Panc1 (cell line): Measurements from ENCODE around the gene HTRA2. TPM values are rescaled to one million over a fixed set of nuclear protein-coding genes. Genes with fewer than 3 reads are reported as not detected.
"Not testable (repeated sequence)": the region's sequence is repeated elsewhere in the genome, so short reads cannot be mapped to it uniquely, and the experiment has no call there.

Source experiments
- ATAC-seq: fragments of 200-7000 bp; cut with Tn5 transposase; 2 replicates; pipeline ENCODE4 v1.9.1; 2020; ENCODE audit warnings: mild to moderate bottlenecking, moderate library complexity
- BruUV-seq: library from RNA; stranded (reverse); fragments of 400-500 nt; replicated peaks from 2 replicates; lab custom pipeline; 2021; lab: Mats Ljungman, UMichigan
- CTCF ChIA-PET: fragments of 300-600 bp; sonication (Branson Sonifier 250); formaldehyde crosslinking; loops from one replicate; lab custom pipeline; 2022; ENCODE audit warnings: antibody characterized with exemption; lab: Charles Lee
- POLR2A ChIA-PET: fragments of 300-600 bp; sonication (Branson Sonifier 250); formaldehyde crosslinking; loops from one replicate; lab custom pipeline; 2022; ENCODE audit warnings: antibody characterized with exemption; lab: Charles Lee
- DNase-seq: peaks from one replicate; pipeline ENCODE4 v3.0.0-alpha.2; 2010; ENCODE audit warnings: low read depth, low spot score
- H3K27ac ChIP-seq: 2 replicates; pipeline ENCODE4 v1.5.1; 2011; ENCODE audit warnings: mild to moderate bottlenecking, low read length, inconsistent platforms
- H3K27me3 ChIP-seq: fragments of 200-500 bp; sonication (Bioruptor generic); 2 replicates; pipeline ENCODE4 v1.6.0; 2014; ENCODE audit warnings: low read length, inconsistent platforms; ENCODE audit not compliant: control insufficient read depth, insufficient read depth
- H3K36me3 ChIP-seq: fragments of 200-500 bp; sonication (Bioruptor generic); 2 replicates; pipeline ENCODE4 v1.5.1; 2014; ENCODE audit warnings: inconsistent platforms, mild to moderate bottlenecking, low read length, moderate library complexity; ENCODE audit not compliant: control insufficient read depth, insufficient read depth
- H3K4me1 ChIP-seq: 2 replicates; pipeline ENCODE4 v1.5.1; 2011; ENCODE audit warnings: inconsistent platforms, mild to moderate bottlenecking, low read length, moderate library complexity; ENCODE audit not compliant: control insufficient read depth, insufficient read depth
- H3K4me3 ChIP-seq, 2 experiments: 2 replicates each; pipeline ENCODE4 v1.5.1; 2011 to 2012; ENCODE audit warnings: low read depth in 2 of 2, low read length in 2 of 2, mild to moderate bottlenecking in 2 of 2, inconsistent platforms in 1 of 2, moderate library complexity in 1 of 2
- H3K9me3 ChIP-seq: fragments of 200-500 bp; sonication (Bioruptor generic); 2 replicates; pipeline ENCODE4 v1.5.1; 2014; ENCODE audit warnings: low read depth, mild to moderate bottlenecking, inconsistent platforms, low read length, moderate library complexity; ENCODE audit not compliant: control insufficient read depth, insufficient read depth
- POLR2AphosphoS5 ChIP-seq: IDR thresholded peaks from 2 replicates; pipeline ENCODE4 v1.6.1; 2012; ENCODE audit warnings: mild to moderate bottlenecking, low read depth, low read length, moderate library complexity
- SIN3A ChIP-seq: IDR thresholded peaks from 2 replicates; pipeline ENCODE4 v1.6.1; 2012; ENCODE audit warnings: low read depth, mild to moderate bottlenecking, low read length, moderate library complexity, borderline replicate concordance; ENCODE audit not compliant: insufficient read depth
- TCF7L2 ChIP-seq: IDR thresholded peaks from 2 replicates; pipeline ENCODE4 v1.6.1; 2011; ENCODE audit warnings: mild to moderate bottlenecking, low read depth, low read length, inconsistent platforms
- in situ Hi-C: cut with HindIII; loops from 2 replicates; pipeline ENCODE4 v1.10.0; 2016; ENCODE audit warnings: low sequenced_read_pairs, low pct_unique_long_range_greater_than_20kb
- intact Hi-C: fragments of 100-400 bp; cut with micrococcal nuclease; formaldehyde crosslinking; loops from one replicate; pipeline ENCODE4 v1.10.0; 2022; ENCODE audit not compliant: unreplicated experiment
- total RNA-seq: library from RNA; stranded (reverse); gene quantifications from one replicate; pipeline ENCODE4 v1.2.1, GENCODE V29; 2021; ENCODE audit not compliant: unreplicated experiment
- TF ChIP-seq, protein P1 (sequence below): fragments of 450-650 bp; IDR thresholded peaks from 2 replicates; pipeline ENCODE4 v1.5.1; 2017; ENCODE audit warnings: mild to moderate bottlenecking
- TF ChIP-seq, protein P2 (sequence below), 2 experiments: IDR thresholded peaks; 2 replicates each; pipeline ENCODE4 v1.6.1; 2011 to 2012; ENCODE audit warnings: low read depth in 2 of 2, control low read depth in 1 of 2, low read length in 1 of 2, mild to moderate bottlenecking in 1 of 2, moderate library complexity in 1 of 2; ENCODE audit not compliant: insufficient read depth in 1 of 2

The HTRA2 gene
- total RNA-seq, 1 experiment from 2014 or later = 21.2 TPM

DNA sequence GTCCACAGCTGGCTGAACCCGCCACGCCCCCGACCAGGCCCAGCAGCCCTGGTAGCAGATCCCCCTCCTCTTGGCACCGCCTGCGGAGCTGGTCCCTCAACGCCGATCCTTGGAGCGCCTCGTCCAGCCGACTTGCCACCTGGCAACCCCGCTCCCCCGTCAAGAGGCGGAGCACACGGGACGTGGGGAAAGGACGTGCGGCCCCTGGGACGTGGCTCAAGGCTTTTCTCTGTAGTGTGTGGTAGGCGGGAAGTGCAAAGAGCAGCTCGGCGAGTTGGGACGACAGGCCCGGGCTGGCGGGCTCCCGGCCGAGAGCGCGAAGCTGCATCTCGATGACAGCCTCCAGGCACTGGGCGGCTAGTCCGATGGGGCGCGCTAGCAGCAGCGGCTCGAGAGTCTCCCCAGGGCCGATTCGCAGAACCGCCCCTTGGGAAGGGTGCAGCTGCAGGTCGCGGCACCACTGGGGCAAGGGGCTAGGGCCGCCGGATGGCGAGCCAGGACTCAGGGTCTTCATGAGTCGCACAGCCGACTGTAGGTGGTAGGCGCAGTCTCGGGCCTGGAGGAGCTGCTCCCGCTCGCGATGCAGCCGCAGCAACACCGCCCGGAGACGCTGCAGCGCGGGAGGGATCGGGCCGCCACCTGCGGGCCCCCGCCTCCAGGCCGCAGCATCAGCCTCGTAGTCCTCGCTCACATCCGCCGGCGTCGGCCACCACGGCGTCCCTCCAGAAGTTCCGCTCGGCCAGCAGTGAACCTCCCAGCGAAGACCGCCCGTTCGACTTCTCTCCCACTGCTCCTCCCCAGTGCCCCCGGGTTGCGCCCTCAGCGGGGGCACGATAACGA is 47.6 kb upstream of the HTRA2 start:
- peak; percentile 72 for ATAC-seq
- TSS peak; percentile 90 for BruUV-seq
- Histone ChIP-seq H3K36me3 (peaks cover 3% of the 10 kb centered on the region; the same call in 1 of the 2 replicates), H3K27ac (peak overlapping the region; percentile 99), H3K4me3 (peak overlapping the region; percentile 84 to 99), H3K9me3 (no peaks in the 10 kb centered on the region), H3K4me1 (peaks cover 16% of the 10 kb centered on the region), H3K27me3 (no peaks in the 10 kb centered on the region)
- ChIA-PET POLR2A (no interaction called here), CTCF (interaction anchor here (0.6 to 2.3 kb wide), 4 partner anchors 9 to 106 kb away, joined by 5 to 9 read pairs (median 6); partner anchors contain the start of gene MRPL53)
- TF ChIP-seq, protein P1, sequence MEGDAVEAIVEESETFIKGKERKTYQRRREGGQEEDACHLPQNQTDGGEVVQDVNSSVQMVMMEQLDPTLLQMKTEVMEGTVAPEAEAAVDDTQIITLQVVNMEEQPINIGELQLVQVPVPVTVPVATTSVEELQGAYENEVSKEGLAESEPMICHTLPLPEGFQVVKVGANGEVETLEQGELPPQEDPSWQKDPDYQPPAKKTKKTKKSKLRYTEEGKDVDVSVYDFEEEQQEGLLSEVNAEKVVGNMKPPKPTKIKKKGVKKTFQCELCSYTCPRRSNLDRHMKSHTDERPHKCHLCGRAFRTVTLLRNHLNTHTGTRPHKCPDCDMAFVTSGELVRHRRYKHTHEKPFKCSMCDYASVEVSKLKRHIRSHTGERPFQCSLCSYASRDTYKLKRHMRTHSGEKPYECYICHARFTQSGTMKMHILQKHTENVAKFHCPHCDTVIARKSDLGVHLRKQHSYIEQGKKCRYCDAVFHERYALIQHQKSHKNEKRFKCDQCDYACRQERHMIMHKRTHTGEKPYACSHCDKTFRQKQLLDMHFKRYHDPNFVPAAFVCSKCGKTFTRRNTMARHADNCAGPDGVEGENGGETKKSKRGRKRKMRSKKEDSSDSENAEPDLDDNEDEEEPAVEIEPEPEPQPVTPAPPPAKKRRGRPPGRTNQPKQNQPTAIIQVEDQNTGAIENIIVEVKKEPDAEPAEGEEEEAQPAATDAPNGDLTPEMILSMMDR = no peak
- TF ChIP-seq POLR2AphosphoS5 (no peak), SIN3A (no peak)
- in situ Hi-C loops = no loop called here
- DNase-seq = no peak
- intact Hi-C loops = loop anchor here (2.0 to 5.0 kb wide), 2 partner anchors 49 to 105 kb away; no protein-coding TSS in a partner anchor

DNA sequence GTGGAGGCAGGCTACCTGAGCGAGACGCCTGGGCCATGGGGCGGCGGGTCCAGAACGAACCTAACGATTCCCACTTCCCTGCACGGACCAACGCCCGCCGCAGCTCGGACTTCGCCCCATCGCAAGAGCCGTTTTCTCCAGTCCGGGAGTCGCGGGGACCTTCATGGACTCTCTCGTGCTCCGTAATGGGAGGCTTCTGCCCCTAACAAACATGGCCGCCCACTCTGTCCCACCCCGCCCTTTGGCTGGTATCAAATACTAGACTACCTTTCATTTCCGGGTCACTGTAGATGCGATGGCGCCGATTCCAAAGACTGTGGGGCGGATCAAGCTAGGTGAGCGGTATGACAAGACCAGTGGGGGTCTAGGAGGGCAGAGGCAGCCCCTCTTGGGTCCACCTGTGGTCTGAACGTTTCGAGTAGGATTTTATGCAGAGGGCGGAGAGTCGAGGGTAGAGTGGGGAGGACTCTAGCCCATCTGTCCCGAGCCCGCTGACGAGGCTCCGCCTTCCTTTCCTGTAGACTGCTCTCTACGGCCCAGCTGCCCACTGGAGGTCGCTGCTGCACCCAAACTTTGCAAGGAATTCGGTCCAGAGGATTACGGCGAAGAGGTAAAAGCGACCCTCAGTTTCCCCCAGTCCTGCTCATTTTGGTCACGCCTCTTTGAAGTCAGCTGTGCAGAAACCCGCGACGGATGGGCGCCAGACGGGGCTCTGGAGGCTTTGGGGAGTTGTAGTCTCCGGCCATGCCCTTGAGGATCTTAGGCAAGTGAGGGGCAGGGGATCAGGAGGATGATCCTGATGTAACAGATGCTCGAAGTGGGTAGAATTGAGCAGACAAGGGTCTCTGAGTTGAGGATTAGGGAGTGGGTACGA is 46.7 kb upstream of the HTRA2 start, which contains the start of the genes CCDC142 and TTC31:
TSS of gene CCDC142 (minus strand) at position 198 of the 874 bp plus-strand sequence. CDS start at position 37, 161 bp downstream.
TSS of gene TTC31 (plus strand) at position 281 of the 874 bp plus-strand sequence. CDS start at position 296, 15 bp downstream.
- Histone ChIP-seq H3K36me3 (peaks cover 3% of the 10 kb centered on the region), H3K27ac (peak within 1 kb of the TSS; percentile 99), H3K27me3 (no peaks in the 10 kb centered on the region), H3K4me1 (peaks cover 16% of the 10 kb centered on the region), H3K9me3 (no peaks in the 10 kb centered on the region), H3K4me3 (peak within 1 kb of the TSS; percentile 84 to 99)
- ChIA-PET CTCF (interaction anchor here (0.6 to 2.3 kb wide), 5 partner anchors 10 to 105 kb away, joined by 3 to 9 read pairs (median 6); partner anchors contain the start of gene MRPL53), POLR2A (interaction anchor here (0.7 kb wide), 1 partner anchor 27 kb away, joined by 6 read pairs; no protein-coding TSS in a partner anchor)
- ATAC-seq (peak; percentile 97), DNase-seq (peak; percentile 93)
- intact Hi-C loops = loop anchor here (2.0 to 5.0 kb wide), 2 partner anchors 48 to 104 kb away; no protein-coding TSS in a partner anchor
- peak; percentile 76 for TF ChIP-seq SIN3A
- no peak for TF ChIP-seq TCF7L2
- peak; percentile 98 for TF ChIP-seq POLR2AphosphoS5
- TF ChIP-seq, protein P1 = peak; percentile 96
- TF ChIP-seq, protein P2, sequence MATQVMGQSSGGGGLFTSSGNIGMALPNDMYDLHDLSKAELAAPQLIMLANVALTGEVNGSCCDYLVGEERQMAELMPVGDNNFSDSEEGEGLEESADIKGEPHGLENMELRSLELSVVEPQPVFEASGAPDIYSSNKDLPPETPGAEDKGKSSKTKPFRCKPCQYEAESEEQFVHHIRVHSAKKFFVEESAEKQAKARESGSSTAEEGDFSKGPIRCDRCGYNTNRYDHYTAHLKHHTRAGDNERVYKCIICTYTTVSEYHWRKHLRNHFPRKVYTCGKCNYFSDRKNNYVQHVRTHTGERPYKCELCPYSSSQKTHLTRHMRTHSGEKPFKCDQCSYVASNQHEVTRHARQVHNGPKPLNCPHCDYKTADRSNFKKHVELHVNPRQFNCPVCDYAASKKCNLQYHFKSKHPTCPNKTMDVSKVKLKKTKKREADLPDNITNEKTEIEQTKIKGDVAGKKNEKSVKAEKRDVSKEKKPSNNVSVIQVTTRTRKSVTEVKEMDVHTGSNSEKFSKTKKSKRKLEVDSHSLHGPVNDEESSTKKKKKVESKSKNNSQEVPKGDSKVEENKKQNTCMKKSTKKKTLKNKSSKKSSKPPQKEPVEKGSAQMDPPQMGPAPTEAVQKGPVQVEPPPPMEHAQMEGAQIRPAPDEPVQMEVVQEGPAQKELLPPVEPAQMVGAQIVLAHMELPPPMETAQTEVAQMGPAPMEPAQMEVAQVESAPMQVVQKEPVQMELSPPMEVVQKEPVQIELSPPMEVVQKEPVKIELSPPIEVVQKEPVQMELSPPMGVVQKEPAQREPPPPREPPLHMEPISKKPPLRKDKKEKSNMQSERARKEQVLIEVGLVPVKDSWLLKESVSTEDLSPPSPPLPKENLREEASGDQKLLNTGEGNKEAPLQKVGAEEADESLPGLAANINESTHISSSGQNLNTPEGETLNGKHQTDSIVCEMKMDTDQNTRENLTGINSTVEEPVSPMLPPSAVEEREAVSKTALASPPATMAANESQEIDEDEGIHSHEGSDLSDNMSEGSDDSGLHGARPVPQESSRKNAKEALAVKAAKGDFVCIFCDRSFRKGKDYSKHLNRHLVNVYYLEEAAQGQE (IDR thresholded peaks at IDR 0.05; ENCODE audit: insufficient read depth in 1 of 2, low read depth in 2 of 2, low read length in 1 of 2) = no peak
- in situ Hi-C loops = no loop called here
- BruUV-seq = TSS peak; percentile 99

GRCh38 chr2:74483675-74484164 is 46.0 kb upstream of the HTRA2 start:
- H3K9me3 ChIP-seq, DNase-seq, POLR2A ChIA-PET, in situ Hi-C loops, ATAC-seq, H3K36me3 ChIP-seq, H3K27me3 ChIP-seq, BruUV-seq: not testable (repeated sequence)
- peak overlapping the region; percentile 84 to 99 for H3K4me3 ChIP-seq
- intact Hi-C loops = loop anchor here (2.0 to 5.0 kb wide), 2 partner anchors 47 to 104 kb away; no protein-coding TSS in a partner anchor
- peaks cover 16% of the 10 kb centered on the region for H3K4me1 ChIP-seq
- peak overlapping the region; percentile 99 for H3K27ac ChIP-seq
- CTCF ChIA-PET = interaction anchor here (0.6 to 2.3 kb wide), 4 partner anchors 11 to 104 kb away, joined by 4 to 9 read pairs (median 6); partner anchors contain the start of gene MRPL53
